ENCODE measurements around the gene FOXL2NB.
"Not testable (repeated sequence)": the region's sequence is repeated elsewhere in the genome, so short reads cannot be mapped to it uniquely, and the experiment has no call there.

FOXL2NB gene

DNA sequence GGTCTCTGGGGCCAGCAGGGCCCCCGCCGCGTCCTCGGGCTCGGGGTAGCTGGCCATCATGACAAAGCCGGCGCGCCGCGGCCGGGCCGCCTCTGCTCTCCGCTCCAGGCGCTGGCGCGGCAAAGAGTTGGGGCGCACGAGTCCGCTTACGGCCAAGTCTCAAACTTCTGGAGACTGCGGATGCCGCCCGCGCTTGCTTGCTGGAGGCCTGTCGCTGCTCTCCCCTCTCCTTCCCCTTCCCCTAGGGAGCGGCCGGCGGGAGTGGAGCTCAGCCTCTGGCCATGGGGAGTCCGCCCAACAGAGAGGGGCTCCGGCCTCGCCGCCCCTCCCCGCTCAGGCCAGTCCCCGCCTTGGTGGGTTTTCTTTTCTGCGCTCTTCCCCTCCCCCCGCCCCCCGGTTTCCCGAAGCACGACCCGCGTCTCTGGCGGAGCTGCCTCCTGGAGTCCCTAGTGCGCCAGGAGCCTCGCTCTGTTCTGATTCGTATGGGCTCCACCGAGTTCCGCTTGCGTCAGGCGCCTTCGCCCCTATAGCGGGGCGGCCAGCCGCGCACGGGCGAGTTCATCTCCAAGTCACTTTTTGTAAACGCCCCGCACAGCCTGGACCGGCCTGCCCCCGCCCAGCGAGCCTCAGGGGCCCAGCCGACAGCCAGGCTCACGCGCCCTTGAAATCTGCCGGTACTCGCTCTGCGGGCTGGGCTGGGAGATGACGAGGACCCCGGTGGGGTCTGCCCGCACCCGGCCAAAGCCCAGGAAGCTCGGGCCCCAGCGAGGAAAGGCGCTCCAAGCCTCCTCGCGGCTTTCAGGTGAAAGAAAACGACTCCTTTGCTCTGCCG lies at the start of gene FOXL2NB, which contains the start of gene FOXL2:
FOXL2NB (plus strand) TSS at position 555 of the 832 bp plus-strand sequence; CDS start at position 703, 148 bp downstream.
FOXL2 (minus strand) TSS at position 475 of the 832 bp plus-strand sequence; CDS start at position 60, 415 bp downstream.
- DNase-seq, result no peak

DNA sequence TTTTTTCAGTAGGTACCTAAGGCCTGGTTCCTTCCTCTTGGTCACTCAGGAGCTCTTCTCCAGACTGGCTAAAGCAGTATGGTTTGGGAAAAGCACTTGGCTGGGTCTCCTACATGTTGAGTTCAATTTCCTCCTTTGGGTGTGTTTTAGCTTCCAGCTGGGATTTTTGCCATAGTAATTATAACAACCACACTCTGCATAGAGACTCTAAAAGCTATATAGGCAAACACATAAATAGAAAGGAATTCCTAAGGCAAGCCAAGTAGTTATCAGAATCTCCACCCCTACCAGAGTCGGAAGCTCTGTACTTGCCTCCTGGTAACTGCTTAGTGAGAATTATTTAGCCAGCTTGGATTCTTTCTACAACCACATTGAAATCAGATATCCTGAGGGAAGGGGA lies 48.7 kb upstream of the FOXL2NB start:
- DNase-seq, result no peak

DNA sequence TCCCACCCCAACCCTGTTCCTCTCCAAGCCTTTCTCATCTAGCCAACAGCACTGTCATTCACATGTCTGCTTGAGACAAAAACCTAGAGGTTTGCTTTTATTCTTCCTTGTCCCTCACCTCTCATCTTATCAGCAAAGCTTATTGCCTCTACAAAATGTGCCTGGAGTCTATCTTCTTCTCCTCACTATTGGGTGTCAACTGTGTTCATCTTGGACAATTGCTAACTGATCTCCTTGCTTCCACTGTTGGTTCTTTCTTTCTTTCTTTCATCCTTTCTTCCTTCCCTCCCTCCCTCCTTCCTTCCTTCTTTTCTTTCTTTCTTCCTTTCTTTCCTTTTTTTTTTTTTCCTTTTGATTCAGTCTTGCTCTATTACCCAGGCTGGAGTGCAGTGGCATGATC lies 48.3 kb upstream of the FOXL2NB start:
- no peak for DNase-seq

DNA sequence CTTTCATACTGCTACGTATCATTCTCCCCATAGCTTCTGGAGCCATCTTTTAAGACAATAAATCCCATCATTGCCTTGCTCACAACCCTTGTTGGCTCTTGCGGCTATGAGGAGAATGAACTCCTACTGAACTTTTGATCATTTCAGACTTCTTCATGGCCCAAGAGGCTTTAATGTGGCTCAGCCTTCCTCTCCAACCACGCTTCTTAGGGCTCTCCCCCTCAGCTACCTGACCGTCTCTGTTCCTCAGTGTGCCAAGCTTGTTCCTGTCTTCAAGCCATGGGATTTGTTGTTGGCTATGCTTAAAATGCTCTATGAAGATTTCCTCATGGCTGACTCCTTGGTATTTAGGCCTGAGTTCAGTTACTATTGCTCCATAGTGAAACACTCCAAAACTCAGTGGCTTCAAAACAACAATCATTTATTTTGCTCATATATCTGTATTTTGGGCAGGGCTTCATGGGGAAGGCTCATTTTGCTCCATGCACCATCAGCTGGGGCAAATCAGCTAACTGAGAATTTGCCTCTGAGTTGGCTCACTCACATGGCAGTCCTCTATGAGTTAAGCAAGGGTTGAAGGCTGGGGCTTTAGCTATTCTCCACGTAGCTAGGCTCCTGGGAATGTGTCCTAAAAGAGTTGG lies 47.5 kb upstream of the FOXL2NB start:
- DNase-seq, result no peak

GRCh38 chr3:138901567-138901966 lies 45.5 kb upstream of the FOXL2NB start:
- no peak for DNase-seq

GRCh38 chr3:138902171-138902570 lies 44.8 kb upstream of the FOXL2NB start:
- no peak for DNase-seq

DNA sequence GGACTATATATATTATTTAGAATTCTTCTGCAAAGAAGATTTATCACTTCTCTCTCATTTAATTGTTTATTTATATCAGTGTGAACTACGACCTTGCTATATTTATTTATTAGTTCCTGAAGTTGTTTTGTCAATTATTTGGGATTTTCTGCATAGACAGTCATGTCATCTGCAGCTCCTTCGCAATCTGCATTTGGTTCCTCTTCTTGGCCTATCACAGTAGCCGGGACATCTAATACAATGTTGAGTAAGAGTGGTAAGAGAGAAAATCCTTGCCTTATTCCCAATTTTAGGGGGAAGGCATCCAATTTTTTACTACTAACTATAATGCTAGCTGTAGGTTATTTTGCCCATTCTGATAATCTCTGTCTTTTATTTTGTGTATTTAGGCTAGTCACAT lies 39.5 kb upstream of the FOXL2NB start:
- DNase-seq, result no peak

DNA sequence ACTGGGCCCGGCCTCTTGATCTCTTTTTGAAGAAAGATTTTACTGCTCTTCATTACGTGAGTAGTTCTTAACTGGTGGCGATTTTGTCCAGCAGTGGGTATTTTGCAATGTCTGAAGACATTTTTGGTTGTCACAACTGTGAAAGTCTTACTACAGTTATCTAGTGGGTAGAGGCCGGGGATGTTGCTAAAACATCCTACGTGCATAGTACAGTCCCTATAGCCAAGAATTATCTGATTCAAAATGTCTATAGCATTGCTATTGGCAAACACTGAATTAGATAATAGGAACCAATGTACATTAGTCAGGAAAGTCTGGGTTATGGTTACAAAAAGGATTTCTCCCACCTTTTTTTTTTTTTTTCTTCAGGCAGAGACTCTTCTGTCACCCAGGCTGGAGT lies 38.2 kb upstream of the FOXL2NB start:
- no peak for DNase-seq

DNA sequence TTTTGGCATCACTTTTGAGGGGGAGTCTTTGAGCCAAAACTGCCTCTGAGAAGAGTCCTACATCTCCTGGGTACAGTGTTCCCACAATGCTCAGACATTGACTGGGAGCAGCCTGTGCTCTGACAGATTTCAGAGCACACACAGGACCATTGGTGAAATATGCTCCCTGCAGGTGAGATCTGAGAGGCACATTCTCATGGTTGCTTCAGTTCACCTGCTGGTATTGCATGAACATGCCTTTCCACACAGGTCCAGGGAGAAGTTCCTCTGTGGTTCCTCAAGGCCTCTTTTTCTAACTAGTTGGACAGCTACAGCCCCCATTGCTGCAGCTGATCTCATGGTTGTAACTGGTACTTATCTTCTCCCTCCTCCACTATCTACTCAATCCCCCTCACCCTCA lies 37.1 kb upstream of the FOXL2NB start:
- DNase-seq, result no peak

DNA sequence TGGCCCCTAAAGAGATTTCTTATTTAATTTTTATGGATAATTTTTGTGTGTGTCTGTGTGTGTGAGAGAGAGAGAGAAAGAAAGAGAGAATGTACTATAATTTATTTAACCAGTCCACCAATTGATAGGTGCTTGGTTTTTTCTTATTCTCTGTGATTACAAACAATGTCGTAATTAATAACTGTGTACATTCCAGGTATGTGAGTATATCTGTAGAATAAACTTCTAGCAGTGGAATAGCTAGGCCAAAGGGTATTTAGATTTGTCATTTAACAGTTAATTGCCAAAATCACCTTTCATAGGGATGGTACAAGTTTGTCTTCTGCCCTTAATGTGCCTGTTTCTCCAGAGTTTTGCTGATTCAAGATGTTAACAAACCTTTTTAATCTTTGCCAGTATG lies 35.4 kb upstream of the FOXL2NB start:
- no peak for DNase-seq

DNA sequence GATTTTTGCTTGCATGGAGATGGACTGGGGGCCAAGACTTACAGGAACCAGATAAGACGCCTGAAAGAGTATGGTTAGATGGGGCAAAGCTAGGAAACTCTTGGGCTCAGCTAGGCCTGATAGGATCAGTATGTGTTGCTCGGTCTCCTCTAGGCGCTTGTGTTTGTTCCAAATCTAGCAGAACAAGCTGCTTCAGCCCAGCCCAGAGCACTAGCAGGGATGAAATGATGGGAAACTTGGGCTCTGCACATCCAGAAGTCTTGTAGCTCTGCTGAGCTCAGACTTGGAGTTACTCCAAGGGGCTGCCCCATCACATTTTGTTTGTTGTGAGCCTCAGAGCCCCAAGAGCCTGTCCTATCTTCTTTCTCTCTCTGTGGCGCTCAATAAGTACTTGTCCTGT lies 34.8 kb upstream of the FOXL2NB start:
- DNase-seq, result no peak

GRCh38 chr3:138913766-138914165 lies 33.3 kb upstream of the FOXL2NB start:
- no peak for DNase-seq

GRCh38 chr3:138914870-138915502 lies 32.0 kb upstream of the FOXL2NB start:
- DNase-seq, result no peak

- DNase-seq, result peak; percentile 24 to 90 (median 74)
Observed at GRCh38 chr3:138915503-138916498, 31.2 kb upstream of the FOXL2NB start.

DNA sequence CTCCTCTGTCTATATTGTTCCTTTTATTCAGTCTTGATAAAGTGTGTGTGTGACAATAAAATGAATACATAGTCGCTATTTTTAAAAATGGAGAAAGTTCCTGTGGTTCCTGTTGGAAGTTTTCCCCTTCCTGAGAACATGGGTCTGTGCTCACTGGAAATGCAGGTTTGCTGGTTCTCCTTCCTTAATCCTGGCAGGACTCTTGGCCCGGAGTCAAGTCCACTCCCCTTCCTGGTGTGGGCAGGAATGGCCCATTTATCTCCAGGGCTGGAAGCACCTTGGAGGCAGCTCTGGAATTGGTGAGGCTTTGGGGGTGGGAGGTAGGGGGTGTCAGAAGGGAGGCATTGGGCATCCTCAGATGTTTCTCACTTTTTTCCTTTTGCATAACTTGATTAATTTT lies 30.2 kb upstream of the FOXL2NB start:
- DNase-seq, result no peak

GRCh38 chr3:138919325-138919724 lies 27.7 kb upstream of the FOXL2NB start:
- no peak for DNase-seq

DNA sequence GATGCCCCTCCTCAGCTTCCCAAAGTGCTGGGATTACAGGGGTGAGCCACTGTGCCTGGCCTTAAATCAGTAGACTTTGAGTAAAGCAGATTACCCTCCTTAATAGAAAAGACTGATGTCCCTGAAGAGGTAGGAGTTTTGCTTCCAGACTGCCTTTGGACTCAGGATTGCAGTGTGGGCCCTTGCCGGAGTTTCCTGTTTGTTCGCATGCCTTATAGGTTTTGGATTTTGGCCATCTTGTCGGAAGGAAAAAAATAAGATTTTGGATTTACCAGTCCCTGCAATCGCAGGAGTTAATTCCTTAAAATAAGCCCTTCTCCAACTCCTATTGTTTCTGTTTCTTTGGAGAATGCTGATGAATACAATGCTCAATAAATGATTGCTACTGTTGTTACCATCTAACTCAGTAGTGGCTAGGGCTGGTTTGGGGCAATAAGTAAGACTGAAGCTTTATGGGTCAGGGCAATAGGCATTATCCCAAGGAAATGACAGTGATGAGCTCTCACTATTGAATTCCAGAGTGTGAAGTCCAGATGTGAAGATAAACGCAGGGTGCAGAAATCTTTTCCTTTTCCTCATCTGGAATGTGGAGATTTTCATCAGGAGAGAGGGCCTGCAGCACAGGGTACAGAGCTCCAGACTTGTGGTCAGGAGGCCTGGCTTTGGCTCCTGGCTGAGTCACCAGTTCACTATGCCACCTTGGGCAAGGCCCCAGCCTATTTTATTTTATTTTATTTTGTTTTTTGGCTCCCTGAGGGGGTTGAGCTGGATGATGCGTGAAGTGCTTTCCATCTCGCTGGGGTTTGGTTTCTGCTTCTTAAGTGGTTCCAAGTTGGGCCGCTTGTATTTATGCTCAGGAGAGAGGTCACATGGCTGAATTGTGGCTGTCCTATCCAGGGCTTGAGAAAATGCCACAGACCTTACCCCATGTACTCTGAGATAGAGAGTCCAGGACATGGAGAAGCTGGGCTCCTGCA lies 25.4 kb upstream of the FOXL2NB start:
- DNase-seq, result no peak

GRCh38 chr3:138922400-138922799 lies 24.6 kb upstream of the FOXL2NB start:
- not testable (repeated sequence) for DNase-seq

DNA sequence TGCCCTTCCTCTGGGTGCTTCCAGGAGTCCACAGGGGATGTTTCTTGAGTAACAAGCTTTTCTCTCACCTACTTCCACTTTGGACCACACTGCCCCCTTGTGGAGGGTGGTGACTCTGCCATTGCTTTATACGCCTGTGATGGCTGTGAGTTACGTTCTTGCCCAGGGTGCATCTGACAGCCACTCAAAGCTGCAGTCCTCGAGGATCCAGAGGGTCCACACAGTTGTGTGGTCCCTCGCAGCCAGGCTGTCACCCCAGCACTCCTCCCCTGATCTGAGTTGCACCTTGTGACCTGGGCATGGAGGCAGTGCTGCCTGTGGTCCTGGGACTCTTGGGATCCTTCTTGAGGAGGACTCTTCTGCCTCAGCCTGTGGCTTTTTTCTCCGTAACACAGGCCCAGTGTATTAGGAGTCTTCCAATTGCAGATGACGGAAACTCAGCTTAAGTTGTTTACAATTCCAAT lies 23.5 kb upstream of the FOXL2NB start:
- DNase-seq, result peak in 13 of 14 donors; percentile 3 to 60 (median 34)

- no peak for DNase-seq
Observed at GRCh38 chr3:138928727-138929372, 18.2 kb upstream of the FOXL2NB start.

Measured in C1 segment of cervical spinal cord (tissue), 14 donors.